GM23248 (cell line): ENCODE measurements around the gene PHC1.

Experiments used
- EZH2 ChIP-seq: fragments of 200-600 bp; sonication (generic); IDR thresholded peaks from 2 replicates; pipeline ENCODE4 v1.6.1; 2018; ENCODE audit warnings: antibody characterized with exemption, mild to moderate bottlenecking; ENCODE audit not compliant: insufficient read depth, poor library complexity, severe bottlenecking
- EZH2phosphoT487 ChIP-seq: fragments of 200-600 bp; sonication (generic); IDR thresholded peaks from 2 replicates; pipeline ENCODE4 v1.6.1; 2018; ENCODE audit warnings: antibody characterized with exemption, moderate library complexity, mild to moderate bottlenecking, low read depth; ENCODE audit not compliant: insufficient read depth

DNA sequence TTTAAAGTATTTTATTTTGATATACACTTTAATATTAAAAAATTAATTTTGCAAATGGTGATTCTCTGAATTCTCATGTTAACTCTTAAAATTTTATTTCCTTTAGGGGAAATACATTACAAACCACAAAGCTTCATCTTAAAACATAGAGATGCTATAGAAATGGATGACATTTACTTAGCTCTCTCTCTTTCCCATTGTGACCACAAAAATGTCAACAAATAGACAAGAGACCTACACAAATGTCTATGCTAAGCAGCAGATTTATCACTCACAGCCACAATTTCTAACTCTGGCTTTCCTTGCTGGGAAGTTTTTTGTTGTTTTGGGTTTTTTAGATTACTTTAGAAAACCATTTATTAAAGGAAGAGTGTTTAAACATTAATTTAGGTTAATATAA is 19.9 kb upstream of the PHC1 start:
- TF ChIP-seq EZH2phosphoT487: no peak
- TF ChIP-seq EZH2: no peak
